Nephron (organoid): ENCODE measurements around the gene CELF4.

Source experiments
- H3K27ac Mint-ChIP-seq, 3 experiments: 2 replicates each; pipeline ENCODE4 v1.8.0; 2020; ENCODE audit warnings: mixed read lengths in 3 of 3, mild to moderate bottlenecking in 2 of 3, moderate library complexity in 1 of 3
- H3K27me3 Mint-ChIP-seq: 2 replicates; pipeline ENCODE4 v1.8.0; 2021; ENCODE audit warnings: low read depth, mild to moderate bottlenecking, moderate library complexity, mixed read lengths
- H3K36me3 Mint-ChIP-seq: 2 replicates; pipeline ENCODE4 v1.8.0; 2020; ENCODE audit warnings: low read depth, mixed read lengths
- H3K4me1 Mint-ChIP-seq: 2 replicates; pipeline ENCODE4 v1.8.0; 2020; ENCODE audit warnings: mixed read lengths
- H3K4me3 Mint-ChIP-seq, 3 experiments: 2 replicates each; pipeline ENCODE4 v1.8.0; 2020; ENCODE audit warnings: mild to moderate bottlenecking in 3 of 3, mixed read lengths in 3 of 3, moderate library complexity in 2 of 3
- H3K9me3 Mint-ChIP-seq: 2 replicates; pipeline ENCODE4 v1.8.0; 2020; ENCODE audit warnings: mixed read lengths
- TF ChIP-seq, protein P1 (sequence below), 3 experiments: fragments of 200-600 bp; sonication (generic); IDR thresholded peaks; one replicate each; pipeline ENCODE4 v1.5.0; 2021; ENCODE audit warnings: antibody characterized with exemption in 3 of 3; ENCODE audit not compliant: unreplicated experiment in 3 of 3

The CELF4 gene

DNA sequence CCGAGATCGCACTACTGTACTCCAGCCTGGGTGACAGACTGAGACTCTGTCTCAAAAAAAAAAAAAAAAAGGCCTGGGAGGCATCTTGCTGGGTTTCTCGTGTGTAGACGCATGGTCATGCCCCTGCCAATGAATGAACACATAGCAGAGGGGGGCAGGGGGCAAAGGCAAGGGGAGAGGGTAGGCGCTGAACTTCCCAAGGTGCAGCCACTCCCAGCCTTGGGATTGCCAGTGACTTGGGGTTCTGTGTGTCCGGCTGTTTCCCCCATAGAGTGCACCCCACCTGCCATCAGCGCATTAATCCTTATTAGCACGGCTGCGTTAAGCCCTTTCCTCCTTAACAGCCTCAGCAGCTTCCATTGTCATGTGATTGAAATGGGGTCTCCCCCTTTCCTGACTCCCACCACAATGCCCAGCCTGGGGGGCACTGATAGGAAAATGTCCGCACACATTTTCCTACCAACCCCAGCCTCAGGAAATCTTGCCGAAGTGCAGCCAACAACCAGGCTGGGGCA is 225.8 kb downstream of the CELF4 start:
- H3K4me1 Mint-ChIP-seq = peaks cover 11% of the 10 kb centered on the region
- peaks cover 29% of the 10 kb centered on the region for H3K27me3 Mint-ChIP-seq
- no peak overlapping the region for H3K27ac Mint-ChIP-seq
- TF ChIP-seq, protein P1, sequence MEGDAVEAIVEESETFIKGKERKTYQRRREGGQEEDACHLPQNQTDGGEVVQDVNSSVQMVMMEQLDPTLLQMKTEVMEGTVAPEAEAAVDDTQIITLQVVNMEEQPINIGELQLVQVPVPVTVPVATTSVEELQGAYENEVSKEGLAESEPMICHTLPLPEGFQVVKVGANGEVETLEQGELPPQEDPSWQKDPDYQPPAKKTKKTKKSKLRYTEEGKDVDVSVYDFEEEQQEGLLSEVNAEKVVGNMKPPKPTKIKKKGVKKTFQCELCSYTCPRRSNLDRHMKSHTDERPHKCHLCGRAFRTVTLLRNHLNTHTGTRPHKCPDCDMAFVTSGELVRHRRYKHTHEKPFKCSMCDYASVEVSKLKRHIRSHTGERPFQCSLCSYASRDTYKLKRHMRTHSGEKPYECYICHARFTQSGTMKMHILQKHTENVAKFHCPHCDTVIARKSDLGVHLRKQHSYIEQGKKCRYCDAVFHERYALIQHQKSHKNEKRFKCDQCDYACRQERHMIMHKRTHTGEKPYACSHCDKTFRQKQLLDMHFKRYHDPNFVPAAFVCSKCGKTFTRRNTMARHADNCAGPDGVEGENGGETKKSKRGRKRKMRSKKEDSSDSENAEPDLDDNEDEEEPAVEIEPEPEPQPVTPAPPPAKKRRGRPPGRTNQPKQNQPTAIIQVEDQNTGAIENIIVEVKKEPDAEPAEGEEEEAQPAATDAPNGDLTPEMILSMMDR (IDR thresholded peaks at IDR 0.05; ENCODE audit: unreplicated experiment in 3 of 3) = no peak
- H3K4me3 Mint-ChIP-seq = no peak overlapping the region
- no peaks in the 10 kb centered on the region for H3K9me3 Mint-ChIP-seq
- no peaks in the 10 kb centered on the region for H3K36me3 Mint-ChIP-seq

- peaks cover 12% of the 10 kb centered on the region for H3K4me1 Mint-ChIP-seq
- TF ChIP-seq, protein P1 (IDR thresholded peaks at IDR 0.05; ENCODE audit: unreplicated experiment in 3 of 3) = no peak
- no peak overlapping the region for H3K27ac Mint-ChIP-seq
- H3K36me3 Mint-ChIP-seq = no peaks in the 10 kb centered on the region
- H3K9me3 Mint-ChIP-seq = no peaks in the 10 kb centered on the region
- H3K27me3 Mint-ChIP-seq = peaks cover 12% of the 10 kb centered on the region
- no peak overlapping the region for H3K4me3 Mint-ChIP-seq
Measured at GRCh38 chr18:37336568-37337285, 228.9 kb downstream of the CELF4 start.

GRCh38 chr18:37335409-37335736 is 230.2 kb downstream of the CELF4 start:
- Mint-ChIP-seq H3K36me3 (no peaks in the 10 kb centered on the region), H3K4me3 (no peak overlapping the region), H3K27me3 (peaks cover 8% of the 10 kb centered on the region), H3K4me1 (peaks cover 12% of the 10 kb centered on the region), H3K27ac (peak overlapping the region; percentile 22 to 49 (median 42)), H3K9me3 (no peaks in the 10 kb centered on the region)
- TF ChIP-seq, protein P1 (IDR thresholded peaks at IDR 0.05; ENCODE audit: unreplicated experiment in 3 of 3) = peak; percentile 35 to 45 (median 37)

- TF ChIP-seq, protein P1 (IDR thresholded peaks at IDR 0.05; ENCODE audit: unreplicated experiment in 3 of 3) = no peak
- peak overlapping the region; percentile 22 to 49 (median 42) for H3K27ac Mint-ChIP-seq
- peaks cover 8% of the 10 kb centered on the region for H3K27me3 Mint-ChIP-seq
- H3K4me3 Mint-ChIP-seq = no peak overlapping the region
- no peaks in the 10 kb centered on the region for H3K36me3 Mint-ChIP-seq
- H3K4me1 Mint-ChIP-seq = peaks cover 12% of the 10 kb centered on the region
- no peaks in the 10 kb centered on the region for H3K9me3 Mint-ChIP-seq
Measured at GRCh38 chr18:37334631-37335408, 230.8 kb downstream of the CELF4 start.

- Mint-ChIP-seq H3K4me3 (no peak overlapping the region), H3K27me3 (peaks cover 10% of the 10 kb centered on the region), H3K27ac (peak overlapping the region; percentile 47 to 86 (median 47)), H3K9me3 (no peaks in the 10 kb centered on the region), H3K36me3 (no peaks in the 10 kb centered on the region), H3K4me1 (peaks cover 12% of the 10 kb centered on the region)
- TF ChIP-seq, protein P1 (IDR thresholded peaks at IDR 0.05; ENCODE audit: unreplicated experiment in 3 of 3) = no peak
Measured at GRCh38 chr18:37332628-37333420, 232.8 kb downstream of the CELF4 start.
